DOHH2 (cell line): ENCODE measurements around the gene GPC5.
"Not testable (repeated sequence)": the region's sequence is repeated elsewhere in the genome, so short reads cannot be mapped to it uniquely, and the experiment has no call there.

Experiments used
- H3F3A ChIP-seq: fragments of 200-600 bp; sonication (generic), shearing (Covaris generic); 2 replicates; pipeline ENCODE4 v1.6.0; 2016; ENCODE audit warnings: antibody characterized with exemption, mild to moderate bottlenecking; ENCODE audit not compliant: control insufficient read depth, insufficient read depth
- H3K27ac ChIP-seq: fragments of 200-600 bp; sonication (generic); 2 replicates; pipeline ENCODE4 v1.5.1; 2014; ENCODE audit warnings: low read depth, mild to moderate bottlenecking, low read length, moderate library complexity
- H3K27me3 ChIP-seq: fragments of 200-600 bp; sonication (generic); 2 replicates; pipeline ENCODE4 v1.6.1; 2014; ENCODE audit warnings: mild to moderate bottlenecking, low read length, mixed read lengths; ENCODE audit not compliant: control insufficient read depth
- H3K36me3 ChIP-seq: fragments of 200-600 bp; sonication (generic); 2 replicates; pipeline ENCODE4 v1.6.1; 2014; ENCODE audit warnings: mild to moderate bottlenecking, low read length, moderate library complexity, mixed read lengths; ENCODE audit not compliant: control insufficient read depth
- H3K4me1 ChIP-seq: fragments of 200-600 bp; sonication (generic); 2 replicates; pipeline ENCODE4 v1.6.1; 2014; ENCODE audit warnings: mild to moderate bottlenecking, low read length, mixed read lengths; ENCODE audit not compliant: control insufficient read depth
- H3K4me2 ChIP-seq: fragments of 200-600 bp; sonication (generic); 2 replicates; pipeline ENCODE4 v1.6.0; 2014; ENCODE audit warnings: mild to moderate bottlenecking, low read length, moderate library complexity
- H3K4me3 ChIP-seq: fragments of 200-600 bp; sonication (generic); 2 replicates; pipeline ENCODE4 v1.5.1; 2014; ENCODE audit warnings: mild to moderate bottlenecking, low read length, mixed read lengths
- H3K79me2 ChIP-seq: fragments of 200-600 bp; sonication (generic); 2 replicates; pipeline ENCODE4 v1.6.1; 2014; ENCODE audit warnings: mild to moderate bottlenecking, low read length, mixed read lengths; ENCODE audit not compliant: control insufficient read depth
- H3K9me2 ChIP-seq: fragments of 200-600 bp; sonication (generic); replicated peaks from 2 replicates; pipeline ENCODE4 v1.6.1; 2014; ENCODE audit warnings: mild to moderate bottlenecking, low read length, mixed read lengths; ENCODE audit not compliant: control insufficient read depth
- H3K9me3 ChIP-seq: fragments of 200-600 bp; sonication (generic); 2 replicates; pipeline ENCODE4 v1.6.1; 2014; ENCODE audit warnings: antibody characterized with exemption, low read length, mixed read lengths; ENCODE audit not compliant: control insufficient read depth, insufficient read depth
- H4K20me1 ChIP-seq: fragments of 200-600 bp; sonication (generic); 2 replicates; pipeline ENCODE4 v1.6.0; 2014; ENCODE audit warnings: low read depth, mild to moderate bottlenecking, antibody characterized with exemption, low read length, moderate library complexity; ENCODE audit not compliant: control insufficient read depth, insufficient read depth
- EZH2phosphoT487 ChIP-seq: fragments of 200-600 bp; sonication (generic); IDR thresholded peaks from 2 replicates; pipeline ENCODE4 v1.6.1; 2017; ENCODE audit warnings: borderline replicate concordance, mild to moderate bottlenecking, antibody characterized with exemption, low read length, moderate library complexity, mixed read lengths
- TF ChIP-seq, protein P1 (sequence below): fragments of 200-600 bp; sonication (generic); IDR thresholded peaks from one replicate; pipeline ENCODE4 v1.5.1; 2014; ENCODE audit warnings: antibody characterized with exemption, mild to moderate bottlenecking, low read depth, low read length; ENCODE audit not compliant: poor library complexity, severe bottlenecking

Gene GPC5

DNA sequence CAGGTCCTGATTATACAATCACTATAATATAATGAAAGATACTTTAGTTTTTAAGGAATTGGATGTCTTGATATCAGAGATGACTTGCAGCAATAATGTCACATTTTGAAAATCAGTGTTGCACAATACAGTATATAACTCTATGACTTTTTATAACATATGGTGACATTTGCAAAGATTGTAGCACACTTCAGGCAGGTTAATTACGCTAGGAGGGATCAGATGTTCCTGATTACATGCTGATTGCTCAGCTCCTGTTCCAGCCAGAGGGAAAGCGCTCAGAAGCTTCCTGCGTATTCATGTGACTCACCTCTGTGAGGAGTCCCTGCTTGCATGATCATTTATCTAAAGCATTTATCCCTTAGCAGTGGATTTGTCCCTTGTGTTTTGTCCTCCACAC is 265.6 kb downstream of the GPC5 start:
- Histone ChIP-seq H3K27ac (no peak overlapping the region), H3F3A (no peaks in the 10 kb centered on the region), H3K4me3 (no peak overlapping the region), H3K4me1 (no peaks in the 10 kb centered on the region), H3K36me3 (no peaks in the 10 kb centered on the region), H3K4me2 (no peak overlapping the region), H3K9me2 (no peaks in the 10 kb centered on the region), H3K27me3 (no peaks in the 10 kb centered on the region), H4K20me1 (no peaks in the 10 kb centered on the region), H3K79me2 (no peaks in the 10 kb centered on the region), H3K9me3 (no peaks in the 10 kb centered on the region)
- TF ChIP-seq, protein P1, sequence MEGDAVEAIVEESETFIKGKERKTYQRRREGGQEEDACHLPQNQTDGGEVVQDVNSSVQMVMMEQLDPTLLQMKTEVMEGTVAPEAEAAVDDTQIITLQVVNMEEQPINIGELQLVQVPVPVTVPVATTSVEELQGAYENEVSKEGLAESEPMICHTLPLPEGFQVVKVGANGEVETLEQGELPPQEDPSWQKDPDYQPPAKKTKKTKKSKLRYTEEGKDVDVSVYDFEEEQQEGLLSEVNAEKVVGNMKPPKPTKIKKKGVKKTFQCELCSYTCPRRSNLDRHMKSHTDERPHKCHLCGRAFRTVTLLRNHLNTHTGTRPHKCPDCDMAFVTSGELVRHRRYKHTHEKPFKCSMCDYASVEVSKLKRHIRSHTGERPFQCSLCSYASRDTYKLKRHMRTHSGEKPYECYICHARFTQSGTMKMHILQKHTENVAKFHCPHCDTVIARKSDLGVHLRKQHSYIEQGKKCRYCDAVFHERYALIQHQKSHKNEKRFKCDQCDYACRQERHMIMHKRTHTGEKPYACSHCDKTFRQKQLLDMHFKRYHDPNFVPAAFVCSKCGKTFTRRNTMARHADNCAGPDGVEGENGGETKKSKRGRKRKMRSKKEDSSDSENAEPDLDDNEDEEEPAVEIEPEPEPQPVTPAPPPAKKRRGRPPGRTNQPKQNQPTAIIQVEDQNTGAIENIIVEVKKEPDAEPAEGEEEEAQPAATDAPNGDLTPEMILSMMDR: no peak
- TF ChIP-seq EZH2phosphoT487: no peak

DNA sequence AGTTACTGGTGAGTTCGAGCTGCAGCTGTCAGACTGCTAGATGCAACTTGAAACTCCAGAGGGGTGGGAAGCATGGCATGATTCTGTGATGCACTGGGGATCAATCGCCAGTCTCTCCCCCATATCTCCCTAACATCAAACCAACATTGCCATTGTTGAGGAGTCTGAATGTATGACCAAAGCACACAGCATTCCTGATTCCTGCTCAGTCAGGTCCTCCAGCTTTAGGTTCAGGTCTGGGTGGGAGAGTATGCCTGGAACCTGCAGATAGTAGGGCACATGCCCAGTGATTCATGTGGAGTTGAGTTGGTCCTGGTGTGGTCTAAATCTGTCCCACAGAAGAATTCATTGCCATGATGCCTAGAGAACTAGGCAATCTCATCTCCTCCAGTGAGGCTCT is 269.1 kb downstream of the GPC5 start:
- H3K4me2 ChIP-seq: no peak overlapping the region
- no peak overlapping the region for H3K4me3 ChIP-seq
- no peaks in the 10 kb centered on the region for H3K36me3 ChIP-seq
- no peaks in the 10 kb centered on the region for H3K9me2 ChIP-seq
- H3K9me3 ChIP-seq: no peaks in the 10 kb centered on the region
- H3K4me1 ChIP-seq: no peaks in the 10 kb centered on the region
- H3K27me3 ChIP-seq: no peaks in the 10 kb centered on the region
- H4K20me1 ChIP-seq: no peaks in the 10 kb centered on the region
- H3F3A ChIP-seq: no peaks in the 10 kb centered on the region
- no peak for TF ChIP-seq EZH2phosphoT487
- TF ChIP-seq, protein P1: no peak
- H3K79me2 ChIP-seq: no peaks in the 10 kb centered on the region
- H3K27ac ChIP-seq: no peak overlapping the region

DNA sequence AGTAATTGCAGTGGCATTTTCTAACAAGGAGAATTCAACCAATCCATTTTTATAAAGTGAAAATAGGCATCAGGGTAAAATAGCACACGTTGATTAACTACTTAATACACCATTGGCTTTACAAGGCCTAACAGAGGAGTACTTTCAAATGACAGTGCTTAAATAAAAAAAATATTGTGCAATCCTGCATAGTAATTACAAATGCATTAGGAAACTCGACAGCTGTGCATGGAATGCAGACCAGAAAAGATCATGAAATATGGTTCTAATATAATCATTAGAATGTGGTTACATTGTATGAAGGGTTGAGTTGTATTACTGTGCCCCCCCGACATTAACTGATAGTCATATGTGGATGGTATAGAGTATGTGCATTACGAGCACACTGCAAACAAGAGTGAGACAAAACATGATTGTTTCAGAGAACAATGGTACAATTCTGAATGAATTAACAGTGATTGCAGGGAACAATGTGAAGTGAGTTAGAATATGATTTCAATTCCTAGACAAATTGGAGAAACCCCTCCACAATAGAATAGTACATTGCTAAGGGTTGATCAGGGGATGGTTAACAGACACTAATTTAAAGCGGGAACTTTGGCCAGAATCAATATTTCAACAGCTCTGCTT is 270.6 kb downstream of the GPC5 start:
- Histone ChIP-seq H3K9me2 (no peaks in the 10 kb centered on the region), H4K20me1 (no peaks in the 10 kb centered on the region), H3K27me3 (no peaks in the 10 kb centered on the region), H3K4me3 (no peak overlapping the region), H3F3A (no peaks in the 10 kb centered on the region), H3K9me3 (no peaks in the 10 kb centered on the region), H3K36me3 (no peaks in the 10 kb centered on the region), H3K27ac (no peak overlapping the region), H3K4me2 (no peak overlapping the region), H3K4me1 (no peaks in the 10 kb centered on the region), H3K79me2 (no peaks in the 10 kb centered on the region)
- TF ChIP-seq, protein P1: no peak
- no peak for TF ChIP-seq EZH2phosphoT487

GRCh38 chr13:91674347-91674746 is 275.9 kb downstream of the GPC5 start:
- not testable (repeated sequence) for H3K36me3 ChIP-seq, H3K9me3 ChIP-seq, H3K27ac ChIP-seq, H3K4me2 ChIP-seq, H3F3A ChIP-seq, H3K27me3 ChIP-seq, H4K20me1 ChIP-seq, H3K4me3 ChIP-seq, H3K4me1 ChIP-seq, H3K9me2 ChIP-seq, H3K79me2 ChIP-seq
